ENCODE measurements around the gene USP49. TPM values are rescaled to one million over a fixed set of nuclear protein-coding genes. Genes with fewer than 3 reads are reported as not detected.

The USP49 gene
- total RNA-seq, 1 experiment from 2014 or later, result 6.9 TPM

DNA sequence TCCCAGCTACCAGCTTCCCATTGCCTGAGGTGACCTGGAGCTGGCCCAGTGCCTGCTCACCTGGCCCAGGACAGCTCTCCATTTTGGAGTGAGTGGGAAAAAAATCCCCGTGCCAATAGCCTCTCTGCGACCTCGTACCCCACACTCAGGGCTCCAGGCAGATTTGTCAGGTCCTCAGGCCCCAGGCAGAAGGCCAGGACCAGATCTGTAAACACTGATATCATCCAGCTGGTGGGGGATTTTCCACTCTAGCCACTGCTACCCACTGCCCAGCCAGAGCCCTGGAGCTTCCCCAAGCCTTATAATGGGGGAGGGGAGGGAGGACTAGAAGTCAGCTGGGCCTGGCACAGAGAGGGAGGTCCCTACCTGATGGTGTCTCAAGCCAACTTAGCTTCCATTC is 146.6 kb downstream of the USP49 start:
- no peaks in the 10 kb centered on the region for H3K36me3 ChIP-seq (ENCODE audit: control insufficient read depth in 1 of 2, insufficient read depth in 2 of 2, low read length in 2 of 2)
- ATAC-seq, result no peak
- no peaks in the 10 kb centered on the region for H4K20me1 ChIP-seq (ENCODE audit: insufficient read depth)
- ChIA-PET CTCF (no interaction called here), POLR2A (no interaction called here), RAD21 (ENCODE audit: low non-redundant PET in 1 of 2, low total read pairs in 2 of 2, uncharacterized antibody in 2 of 2, unreplicated experiment in 2 of 2) (no interaction called here)
- H3K9me2 ChIP-seq (ENCODE audit: insufficient read depth), result no peaks in the 10 kb centered on the region
- H3K4me1 ChIP-seq (ENCODE audit: control insufficient read depth in 1 of 2, insufficient read depth in 2 of 2, low read length in 2 of 2), result no peaks in the 10 kb centered on the region
- no peaks in the 10 kb centered on the region for H3K27me3 ChIP-seq (ENCODE audit: insufficient read depth, low read length)
- no peak for TF ChIP-seq ZNF274 (IDR thresholded peaks at IDR 0.05; ENCODE audit: low read depth, low read length)
- no peak for TF ChIP-seq FOSL1 (IDR thresholded peaks at IDR 0.05; ENCODE audit: low read depth)
- TF ChIP-seq SIN3A (IDR thresholded peaks at IDR 0.05; ENCODE audit: low read depth), result no peak
- TF ChIP-seq RAD21 (IDR thresholded peaks at IDR 0.05; ENCODE audit: low read depth), result no peak
- TF ChIP-seq EZH2 (IDR thresholded peaks at IDR 0.05), result no peak
- TF ChIP-seq ATF3 (IDR thresholded peaks at IDR 0.05), result no peak
- TF ChIP-seq EZH2phosphoT487 (IDR thresholded peaks at IDR 0.05; ENCODE audit: borderline replicate concordance), result no peak
- no peak for DNase-seq (ENCODE audit: low read depth, low spot score)
- BruUV-seq (replicated peaks), result no TSS peak
- no peak overlapping the region for H3K9ac ChIP-seq (ENCODE audit: low read length)
- H3K4me3 ChIP-seq (replicated peaks in 1 of 2; ENCODE audit: low read depth in 1 of 2, low read length in 2 of 2), result no peak overlapping the region
- intact Hi-C loops (cut with micrococcal nuclease), result no loop called here
- no peaks in the 10 kb centered on the region for H3K9me3 ChIP-seq (ENCODE audit: control insufficient read depth in 1 of 2, insufficient read depth in 1 of 2, low read depth in 1 of 2, low read length in 2 of 2)
- no peak overlapping the region for H3K4me2 ChIP-seq (ENCODE audit: low read length)
- no peaks in the 10 kb centered on the region for H3K79me2 ChIP-seq (ENCODE audit: insufficient read depth, low read length)
- no peak overlapping the region for H2AFZ ChIP-seq (ENCODE audit: low read depth, low read length, poor library complexity, severe bottlenecking)
- no peak overlapping the region for H3K27ac ChIP-seq (ENCODE audit: low read depth, low read length)

GRCh38 chr6:41748102-41748477 is 147.1 kb downstream of the USP49 start:
- Histone ChIP-seq H3K9me2 (ENCODE audit: insufficient read depth) (no peaks in the 10 kb centered on the region), H3K9me3 (ENCODE audit: control insufficient read depth in 1 of 2, insufficient read depth in 1 of 2, low read depth in 1 of 2, low read length in 2 of 2) (no peaks in the 10 kb centered on the region), H3K79me2 (ENCODE audit: insufficient read depth, low read length) (no peaks in the 10 kb centered on the region), H3K4me3 (replicated peaks in 1 of 2; ENCODE audit: low read depth in 1 of 2, low read length in 2 of 2) (no peak overlapping the region), H3K27me3 (ENCODE audit: insufficient read depth, low read length) (no peaks in the 10 kb centered on the region), H3K4me2 (ENCODE audit: low read length) (no peak overlapping the region), H3K9ac (ENCODE audit: low read length) (no peak overlapping the region), H4K20me1 (ENCODE audit: insufficient read depth) (no peaks in the 10 kb centered on the region), H3K4me1 (ENCODE audit: control insufficient read depth in 1 of 2, insufficient read depth in 2 of 2, low read length in 2 of 2) (no peaks in the 10 kb centered on the region), H2AFZ (ENCODE audit: low read depth, low read length, poor library complexity, severe bottlenecking) (no peak overlapping the region), H3K36me3 (ENCODE audit: control insufficient read depth in 1 of 2, insufficient read depth in 2 of 2, low read length in 2 of 2) (no peaks in the 10 kb centered on the region), H3K27ac (ENCODE audit: low read depth, low read length) (no peak overlapping the region)
- RAD21 ChIA-PET (ENCODE audit: low non-redundant PET in 1 of 2, low total read pairs in 2 of 2, uncharacterized antibody in 2 of 2, unreplicated experiment in 2 of 2), result no interaction called here
- no peak for TF ChIP-seq EZH2phosphoT487 (IDR thresholded peaks at IDR 0.05; ENCODE audit: borderline replicate concordance)
- no peak for DNase-seq (ENCODE audit: low read depth, low spot score)
- ATAC-seq, result no peak
- POLR2A ChIA-PET, result no interaction called here
- no TSS peak for BruUV-seq (replicated peaks)
- CTCF ChIA-PET, result no interaction called here
- intact Hi-C loops (cut with micrococcal nuclease), result no loop called here

Data from HCT116 (cell line).